GM20431 (cell line): ENCODE data around the gene MANBA.

Experiments
- in situ Hi-C: fragments of 300-500 bp; cut with MseI, MboI; formaldehyde crosslinking; loops from one replicate; pipeline ENCODE4 v1.15.0; 2020; ENCODE audit warnings: low sequenced_read_pairs; ENCODE audit not compliant: unreplicated experiment

Gene MANBA

DNA sequence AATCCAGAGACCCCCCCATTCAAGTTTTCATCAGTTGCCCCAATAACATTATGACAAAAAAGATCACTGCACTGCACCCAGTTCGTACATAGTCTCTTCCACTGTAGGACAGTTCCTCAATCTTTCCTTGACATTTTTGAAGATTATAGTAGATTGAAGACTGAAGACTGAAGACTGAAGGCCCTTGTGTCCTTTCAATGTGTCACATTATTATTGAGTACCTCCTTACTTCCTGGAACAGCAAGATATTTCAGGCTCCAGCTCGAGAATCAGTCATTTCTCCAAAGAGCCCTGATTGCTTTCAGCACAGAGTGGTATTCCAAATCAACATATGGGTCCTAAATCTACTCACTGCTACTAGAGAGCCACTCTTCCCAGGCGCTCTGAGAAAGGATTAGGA is 75.0 kb downstream of the MANBA start:
- in situ Hi-C loops: no loop called here

DNA sequence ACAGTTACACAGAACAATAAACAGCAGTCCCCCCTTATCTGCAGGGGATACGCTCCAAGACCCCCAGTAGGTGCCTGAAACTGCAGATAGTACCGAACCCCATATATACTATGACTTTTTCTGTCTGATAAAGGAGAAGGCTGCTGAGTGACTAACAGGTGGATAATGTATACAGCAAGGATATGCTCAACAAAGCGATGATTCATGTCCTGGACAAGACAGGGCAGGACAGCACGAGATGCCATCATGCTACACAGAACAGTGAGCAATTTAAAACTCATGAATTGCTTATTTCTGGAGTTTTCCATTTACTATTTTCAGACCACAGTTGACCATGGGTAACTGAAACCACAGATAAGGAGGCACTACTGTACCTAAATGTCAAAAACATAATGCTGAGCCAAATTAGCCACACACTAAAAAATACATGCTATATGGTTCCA is 76.1 kb downstream of the MANBA start:
- in situ Hi-C loops: no loop called here

DNA sequence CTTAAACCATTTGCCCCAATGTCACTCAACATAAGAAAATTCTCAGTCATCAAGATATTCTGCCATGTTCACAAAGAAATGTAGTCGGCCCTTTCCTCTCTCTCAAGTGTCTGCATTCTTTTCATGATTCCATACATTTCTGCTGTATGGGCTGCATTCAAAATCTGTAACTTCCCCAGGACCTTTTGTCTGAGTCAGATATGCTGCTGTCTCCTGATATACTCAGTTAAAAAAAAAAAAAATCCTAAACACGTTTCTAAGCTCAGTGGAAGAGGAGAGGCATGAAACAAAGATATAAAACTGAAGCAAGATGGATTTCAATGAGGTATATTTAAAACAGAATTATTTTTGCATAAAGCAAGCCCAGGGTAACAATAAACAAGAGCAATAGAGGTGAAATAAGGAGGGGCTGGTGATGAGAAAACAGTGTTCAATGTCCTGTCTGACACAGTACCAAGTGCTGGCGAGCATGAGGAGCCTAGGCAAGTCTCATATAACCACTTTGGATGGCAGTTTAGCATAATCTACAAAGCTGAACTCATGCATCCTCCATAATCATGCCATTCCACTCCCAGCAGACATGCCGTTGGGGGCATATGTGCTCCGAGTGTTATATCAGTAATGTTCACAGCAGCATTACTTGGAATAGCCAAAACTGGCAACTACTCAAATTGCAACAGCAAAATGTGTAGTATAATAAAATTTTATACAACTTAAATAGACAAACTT is 76.7 kb downstream of the MANBA start:
- in situ Hi-C loops: no loop called here

DNA sequence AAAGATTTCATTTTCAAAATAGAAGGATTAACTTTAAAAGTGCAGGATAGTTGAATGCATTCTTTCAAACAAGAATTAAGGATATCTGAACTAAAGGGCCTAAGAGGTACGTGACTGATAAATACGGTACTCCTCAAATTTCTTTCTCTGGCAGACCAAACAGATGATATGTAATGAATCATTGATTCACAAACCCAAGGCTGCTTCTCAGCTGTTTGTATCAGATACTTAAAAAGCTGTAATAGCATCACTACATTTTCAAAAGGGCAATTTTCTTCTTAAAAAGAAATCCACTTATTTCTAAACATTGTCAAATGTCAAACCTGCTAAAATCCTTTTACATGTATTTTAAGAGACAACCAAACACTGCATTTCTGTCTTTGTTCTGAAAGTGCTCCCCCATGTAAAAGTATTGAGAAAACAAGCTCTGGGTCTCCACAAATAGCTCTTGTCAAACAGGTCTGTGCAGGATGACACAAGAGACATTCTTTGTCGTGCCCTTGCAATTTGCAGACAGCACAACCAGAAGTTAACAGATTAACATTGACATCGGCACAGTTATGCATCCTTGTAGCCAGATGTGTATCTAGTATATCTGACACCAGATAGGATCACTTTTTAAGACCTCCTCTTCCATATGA is 82.0 kb downstream of the MANBA start:
- in situ Hi-C loops: no loop called here

DNA sequence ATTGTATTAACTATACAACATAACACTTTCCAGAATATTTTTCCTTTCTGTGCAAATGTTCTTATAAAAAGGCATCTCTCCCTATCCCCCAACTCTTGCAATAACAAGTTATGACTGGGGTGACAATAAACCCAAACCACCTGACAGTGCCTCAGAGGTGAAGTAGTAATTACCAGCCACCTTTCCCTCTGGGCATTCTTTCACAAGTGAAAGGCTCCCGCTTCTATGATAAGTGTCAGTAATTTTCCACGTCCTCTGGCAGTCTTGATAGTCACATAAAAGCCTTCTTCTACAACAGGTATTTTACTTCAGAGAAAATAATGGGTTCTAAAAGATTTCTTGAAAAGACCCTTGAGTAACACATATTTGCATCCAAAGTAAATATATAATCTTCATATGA is 82.7 kb downstream of the MANBA start:
- in situ Hi-C loops: no loop called here

DNA sequence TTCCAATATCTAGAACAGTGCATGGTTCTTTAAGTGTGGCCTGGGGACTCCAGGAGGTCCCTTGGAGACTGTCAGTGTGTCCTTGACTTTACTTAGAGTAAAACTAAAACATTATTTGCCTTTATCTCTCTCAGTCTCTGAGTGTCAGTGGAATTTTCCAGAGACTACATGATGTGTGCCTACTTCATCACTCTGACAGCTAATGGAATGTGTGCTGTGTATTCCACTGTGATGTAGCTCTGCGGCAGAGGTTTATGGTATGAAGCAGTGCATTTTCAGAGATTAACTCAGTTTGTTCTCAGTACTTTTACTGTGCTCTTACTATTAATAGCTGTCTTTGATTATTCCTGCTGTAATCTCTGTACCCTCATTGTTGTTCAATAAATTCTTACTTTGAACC is 85.6 kb downstream of the MANBA start:
- in situ Hi-C loops: no loop called here

DNA sequence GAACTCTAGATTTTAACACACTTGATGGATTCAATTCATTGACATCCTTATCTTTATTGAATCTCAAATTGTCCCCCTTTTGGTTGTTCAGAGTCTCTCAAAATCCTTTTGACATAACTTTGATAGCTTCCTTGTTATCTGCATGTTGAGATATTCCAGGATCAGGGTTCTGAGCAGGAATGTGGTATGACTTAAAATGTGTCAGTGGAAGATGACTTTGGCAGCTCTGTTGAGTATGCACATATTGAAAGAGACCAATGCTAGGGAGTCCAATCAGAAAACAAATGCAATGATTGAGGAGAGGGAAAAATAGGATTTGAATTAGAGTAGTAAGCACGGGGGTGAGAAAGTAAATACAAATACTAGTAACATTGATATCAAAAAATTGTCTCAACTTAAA is 93.8 kb downstream of the MANBA start:
- in situ Hi-C loops: no loop called here

DNA sequence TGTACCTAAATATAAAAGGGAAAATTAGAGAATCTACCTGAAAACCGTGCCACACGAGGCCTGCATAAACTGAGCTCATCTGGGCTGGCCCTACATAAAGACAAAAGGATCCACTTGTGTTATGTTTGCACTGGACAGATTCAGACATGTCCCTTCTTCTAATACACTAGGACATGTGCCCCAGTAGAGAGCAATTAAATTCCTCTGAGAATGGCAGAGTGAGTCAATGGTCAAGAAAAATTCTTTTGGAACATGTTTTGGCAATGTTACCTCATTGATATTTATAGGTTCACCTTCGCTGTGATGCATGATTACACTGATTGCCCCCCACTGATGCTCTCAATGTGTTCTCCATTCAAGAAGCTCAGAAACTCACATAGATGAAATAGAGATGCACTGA is 95.2 kb downstream of the MANBA start:
- in situ Hi-C loops: no loop called here

DNA sequence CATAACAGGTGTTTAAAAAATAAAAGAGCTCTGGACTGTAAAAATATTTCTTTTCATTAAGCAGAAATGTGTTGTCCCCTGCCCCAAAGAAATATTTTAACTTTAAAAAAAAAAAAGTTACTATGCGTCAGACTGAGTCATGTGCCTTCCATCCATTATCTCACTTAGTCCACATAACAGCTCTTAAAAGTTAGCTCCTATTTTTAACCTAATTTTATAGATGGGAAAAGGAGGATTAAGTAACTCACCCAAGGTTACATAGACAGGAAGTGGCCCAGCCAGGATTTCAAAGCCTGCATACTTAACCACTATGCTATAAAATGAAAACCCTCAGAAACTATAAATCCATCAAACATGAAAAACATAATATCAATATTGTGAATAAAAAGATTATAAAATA is 97.7 kb downstream of the MANBA start:
- in situ Hi-C loops: no loop called here

DNA sequence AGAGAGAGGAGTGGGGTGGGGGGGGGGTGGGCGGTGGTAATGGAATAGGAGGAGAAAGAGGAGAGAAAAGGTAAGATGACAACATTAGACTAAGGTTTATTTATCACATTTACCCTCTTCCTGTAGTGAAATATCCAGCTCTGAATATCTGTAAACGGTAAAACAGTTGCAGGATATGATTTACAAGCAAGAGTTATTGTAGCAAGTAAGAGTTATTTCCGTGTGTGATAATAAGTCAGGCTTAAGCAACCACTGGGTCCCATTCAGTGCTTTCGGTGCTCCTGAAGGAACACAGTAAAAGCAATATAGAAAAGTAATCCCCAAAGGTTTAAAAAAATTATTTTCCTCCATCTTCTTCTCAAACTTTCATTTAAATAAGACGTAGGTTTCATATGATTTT is 103.6 kb downstream of the MANBA start:
- in situ Hi-C loops: no loop called here

DNA sequence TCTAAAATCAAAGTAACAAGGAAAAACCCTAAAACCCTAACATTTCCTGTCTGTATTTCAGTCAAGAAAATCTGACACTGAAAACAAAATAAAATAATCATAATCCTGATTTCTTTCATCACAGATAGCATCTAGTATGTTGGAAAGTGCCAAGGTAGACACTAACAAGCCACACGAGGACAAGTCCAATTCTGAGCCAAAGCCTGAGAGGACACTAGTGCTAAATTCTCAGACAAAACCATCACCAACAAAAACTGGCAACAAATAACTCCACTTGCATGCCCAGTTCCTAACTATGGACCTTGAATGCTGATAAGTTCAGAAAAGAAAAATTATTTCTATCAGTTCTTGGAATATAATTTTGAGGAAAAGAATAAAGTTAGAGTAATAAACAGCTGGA is 113.7 kb downstream of the MANBA start:
- in situ Hi-C loops: no loop called here

DNA sequence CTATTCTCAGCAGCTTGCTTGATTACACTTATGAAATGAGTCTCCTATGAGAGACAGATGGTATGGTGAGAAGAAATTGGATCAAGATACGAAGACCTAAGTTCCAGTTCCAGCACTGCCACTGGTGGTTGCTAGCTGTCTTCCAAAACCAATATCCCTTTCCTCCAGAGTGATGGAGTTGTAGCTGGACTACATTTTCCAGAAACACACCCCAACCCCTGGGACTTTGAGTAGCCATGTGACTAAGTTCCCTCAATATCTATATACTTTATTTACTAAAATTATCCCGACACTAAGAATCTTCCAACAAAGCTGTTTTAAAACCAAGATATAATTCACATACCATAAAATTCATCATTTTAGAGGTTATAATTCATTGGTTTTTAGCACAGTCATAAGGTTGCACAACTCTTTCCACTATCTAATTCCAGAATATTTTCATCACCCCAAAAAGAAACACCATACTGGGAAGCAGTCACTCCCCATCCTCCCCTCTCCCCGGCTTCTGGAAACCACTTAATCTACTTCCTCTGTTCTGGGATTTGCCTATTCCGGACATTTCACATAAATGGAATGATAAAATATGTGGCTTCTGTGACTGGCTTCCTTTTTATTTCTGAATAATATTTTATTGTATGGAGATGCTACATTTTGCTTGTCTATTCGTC is 118.0 kb downstream of the MANBA start:
- in situ Hi-C loops: no loop called here

DNA sequence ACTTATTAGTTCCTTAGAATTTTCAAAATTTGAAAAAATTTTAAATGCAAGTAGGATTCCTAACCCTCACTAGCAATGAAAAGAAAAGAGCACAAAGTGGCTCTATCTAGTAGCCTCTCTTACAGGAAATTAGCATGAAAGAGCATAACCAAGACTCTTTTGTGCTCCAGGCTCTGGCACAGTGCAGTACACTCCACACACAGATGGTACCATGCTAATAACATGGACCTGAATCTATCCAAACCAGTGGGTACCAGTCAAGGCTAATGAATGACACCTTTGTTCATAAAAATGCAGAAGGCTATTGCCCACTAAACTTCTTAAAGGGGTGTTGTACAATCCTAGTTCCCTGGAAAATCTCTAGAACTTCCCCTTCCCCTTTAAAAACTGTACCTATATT is 119.0 kb downstream of the MANBA start:
- in situ Hi-C loops: no loop called here

DNA sequence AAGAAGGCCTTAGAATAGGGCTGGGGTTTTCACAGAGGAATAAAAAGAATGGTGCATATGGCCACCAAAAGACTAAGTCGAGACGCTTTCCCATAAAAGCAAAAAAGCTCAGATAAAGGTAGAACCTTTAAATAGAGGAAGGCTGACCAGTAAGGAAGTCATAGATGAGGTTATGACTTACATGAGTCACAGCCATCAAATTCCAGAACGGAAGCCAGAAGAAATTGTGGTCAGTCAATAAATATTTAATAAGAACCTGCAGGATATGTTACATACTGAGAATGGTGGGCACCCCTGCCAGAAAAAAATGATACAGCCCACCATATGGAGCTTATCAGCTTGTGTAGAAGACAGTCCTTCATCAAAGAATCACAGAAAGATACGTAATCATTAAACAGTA is 120.1 kb downstream of the MANBA start:
- in situ Hi-C loops: no loop called here

DNA sequence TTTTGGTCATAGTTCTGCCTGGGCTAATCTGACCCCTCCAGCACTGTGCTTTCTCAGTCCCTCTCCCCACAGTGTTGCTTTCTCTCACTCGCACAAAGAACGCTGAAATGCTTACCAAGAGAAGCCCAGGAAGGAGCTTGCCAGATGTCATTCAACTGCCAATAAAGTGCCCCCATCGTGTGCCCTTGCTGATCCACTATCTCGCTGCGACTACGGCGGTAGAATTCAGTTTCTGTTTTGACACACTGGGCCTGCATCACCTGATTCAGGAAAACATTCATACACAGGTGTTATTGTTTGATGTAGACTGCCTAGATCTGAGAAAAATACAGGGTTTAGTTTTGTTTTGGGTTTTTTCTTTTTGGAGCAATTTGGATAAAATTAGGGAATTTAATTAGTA is 121.2 kb downstream of the MANBA start:
- in situ Hi-C loops: no loop called here

DNA sequence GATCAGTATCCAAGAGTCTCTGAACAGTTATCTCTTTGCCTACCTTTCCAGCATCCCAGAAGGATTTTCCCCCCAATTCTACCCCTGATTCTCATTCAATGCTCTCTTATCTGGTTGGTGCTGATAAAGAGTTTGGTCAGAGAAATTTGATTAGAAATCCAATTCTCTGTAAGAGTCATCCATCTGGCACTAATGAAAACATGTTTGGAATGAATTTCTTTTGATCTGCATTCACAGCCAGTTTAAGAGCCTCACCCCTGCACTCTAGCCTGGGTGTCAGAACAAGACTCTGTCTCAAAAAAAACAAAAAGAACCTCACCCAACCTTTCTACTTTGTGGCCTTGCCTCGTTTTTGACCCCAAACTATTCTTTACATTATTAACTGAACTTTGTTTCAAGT is 122.1 kb downstream of the MANBA start:
- in situ Hi-C loops: no loop called here

DNA sequence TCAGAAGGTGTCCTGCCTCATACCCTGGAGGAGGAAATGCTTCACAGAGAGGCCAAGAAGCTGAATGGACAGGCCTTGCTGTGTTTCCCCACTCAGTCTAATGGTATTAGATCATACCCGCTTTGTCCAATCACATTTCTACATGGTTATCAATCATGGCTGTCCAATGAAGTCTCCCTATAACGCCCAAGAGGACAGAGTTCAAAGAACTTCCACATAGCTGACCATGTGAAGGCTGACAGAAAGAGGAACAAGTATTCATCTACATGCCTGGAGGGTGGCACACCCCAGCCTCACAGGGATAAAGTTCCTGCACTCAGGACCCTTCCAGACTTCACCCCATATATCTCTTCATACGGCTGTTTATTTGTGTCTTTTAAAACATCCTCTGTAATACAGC is 123.4 kb downstream of the MANBA start:
- in situ Hi-C loops: no loop called here

DNA sequence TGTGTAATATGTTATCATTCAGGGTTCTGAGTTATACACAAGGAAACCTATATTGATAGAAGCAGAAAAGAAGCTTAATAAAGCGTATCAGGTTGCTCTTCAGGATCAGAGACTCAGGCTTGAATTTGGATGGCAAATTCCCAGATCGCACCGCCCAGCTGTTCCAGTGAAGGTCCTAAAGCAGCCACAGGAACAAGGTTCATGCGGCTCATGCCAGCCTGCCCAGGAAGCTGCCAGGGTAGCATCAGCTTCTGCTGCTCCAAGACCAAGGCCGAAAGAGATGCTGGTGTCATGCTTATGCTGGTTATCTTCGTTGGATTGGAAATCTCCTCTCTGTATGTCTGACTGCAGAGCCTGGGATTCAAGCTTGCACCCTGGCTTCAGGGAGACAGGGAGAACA is 127.7 kb downstream of the MANBA start:
- in situ Hi-C loops: no loop called here

DNA sequence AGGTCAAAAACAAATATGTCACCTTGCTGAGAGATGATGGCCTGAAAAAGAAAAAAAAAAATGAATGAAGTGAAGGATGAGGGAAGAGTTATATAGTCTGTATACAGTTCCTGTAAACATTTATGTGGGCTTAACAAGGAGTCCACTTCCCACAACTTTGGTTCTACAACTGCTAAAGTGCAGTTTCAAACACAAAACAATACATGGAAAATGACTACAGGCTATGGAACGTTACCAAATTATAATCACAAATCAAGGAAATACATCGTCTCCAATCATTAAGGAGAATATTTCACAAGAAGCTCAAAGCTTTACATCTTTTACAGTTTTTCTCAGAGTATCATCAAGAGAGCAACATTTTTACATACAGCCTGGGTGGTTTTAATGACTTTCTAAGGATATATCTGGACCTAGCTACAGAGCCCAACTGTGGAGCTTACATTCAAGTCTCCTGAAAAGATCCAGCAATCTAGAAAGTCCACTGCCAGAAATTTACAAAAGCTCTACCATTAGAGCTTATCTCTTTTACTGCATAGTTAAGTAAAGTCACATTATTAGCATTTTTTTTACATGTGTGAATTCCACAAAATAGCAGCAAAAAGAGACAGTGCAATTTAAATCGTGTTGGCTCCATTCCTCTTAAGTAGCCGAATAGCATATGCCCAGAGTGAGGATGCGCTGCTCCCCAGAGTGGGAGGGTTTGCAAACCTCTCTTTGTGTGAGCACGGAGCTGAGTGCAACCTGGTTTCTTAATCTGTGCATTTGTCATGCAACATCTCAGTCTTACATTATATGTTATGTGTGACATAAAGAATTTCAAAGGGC is 128.3 kb downstream of the MANBA start:
- in situ Hi-C loops: no loop called here

DNA sequence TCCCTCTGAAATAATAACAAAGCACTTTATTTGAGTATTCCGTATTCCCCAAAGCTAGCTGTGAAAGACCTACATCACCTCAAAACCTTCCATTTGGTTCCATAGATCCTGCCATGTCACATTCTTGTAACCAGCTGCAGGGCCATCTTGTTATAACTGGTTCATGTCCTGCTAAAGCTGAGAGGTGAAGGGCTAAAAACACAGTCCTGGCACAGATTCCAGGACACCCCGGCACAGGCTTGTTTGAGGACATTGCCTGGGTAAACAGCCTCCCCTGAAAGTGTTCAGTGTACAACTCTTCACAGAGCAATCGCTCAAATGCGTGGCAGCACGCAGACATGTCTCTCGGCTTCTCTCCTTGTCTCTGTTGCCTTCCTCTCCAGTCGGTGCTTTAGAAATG is 129.2 kb downstream of the MANBA start:
- in situ Hi-C loops: no loop called here

DNA sequence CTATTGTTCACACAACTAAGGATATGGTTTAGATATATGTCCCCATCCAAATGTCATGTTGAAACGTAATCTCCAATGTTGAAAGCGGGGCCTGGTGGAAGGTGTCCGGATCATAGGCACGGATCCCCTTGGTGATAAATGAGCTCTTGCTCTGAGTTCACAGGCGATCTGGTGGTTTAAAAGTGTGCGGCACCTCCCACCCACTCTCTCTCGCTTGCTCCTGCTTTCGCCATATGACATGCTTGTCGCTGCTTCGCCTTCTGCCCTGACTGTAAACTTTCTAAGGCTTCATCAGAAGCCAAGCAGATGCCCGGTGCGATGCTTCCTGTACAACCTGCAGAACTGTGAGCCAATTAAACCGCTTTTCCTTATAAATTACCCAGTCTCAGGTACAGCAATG is 131.1 kb downstream of the MANBA start:
- in situ Hi-C loops: loop anchor here (10.0 kb wide), 2 partner anchors 185 to 375 kb away; no protein-coding TSS in a partner anchor
